Colonic mucosa (tissue), 4 donors: ENCODE measurements around the gene GNB1. TPM values are rescaled to one million over a fixed set of nuclear protein-coding genes. Genes with fewer than 3 reads are reported as not detected.
"Not testable (repeated sequence)": the region's sequence is repeated elsewhere in the genome, so short reads cannot be mapped to it uniquely, and the experiment has no call there.

Experiments used
- DNase-seq: peaks from one replicate; pipeline ENCODE4 v3.0.0-alpha.2; 2020
- H3K27ac ChIP-seq: fragments of 200-600 bp; one replicate; pipeline ENCODE4 v1.8.0; 2021
- H3K27me3 ChIP-seq: fragments of 200-600 bp; one replicate; pipeline ENCODE4 v1.8.0; 2021
- H3K36me3 ChIP-seq: fragments of 200-600 bp; one replicate; pipeline ENCODE4 v1.8.0; 2021
- H3K4me1 ChIP-seq: fragments of 200-600 bp; one replicate; pipeline ENCODE4 v1.8.0; 2021; ENCODE audit warnings: mild to moderate bottlenecking
- H3K4me3 ChIP-seq: fragments of 200-600 bp; one replicate; pipeline ENCODE4 v1.8.0; 2021
- H3K9ac ChIP-seq, 2 donors: one replicate each; pipeline ENCODE4 v1.7.0; 2013; ENCODE audit warnings: control low read depth in 2 of 2, low read depth in 2 of 2, low read length in 2 of 2
- H3K9me3 ChIP-seq: fragments of 200-600 bp; one replicate; pipeline ENCODE4 v1.8.0; 2021
- intact Hi-C: fragments of 100-400 bp; cut with DNase I; formaldehyde crosslinking; loops from one replicate; pipeline ENCODE4 v1.14.1; 2022
- total RNA-seq, 2 donors: library from RNA; stranded (reverse); fragmentation: NEBNext Ultra II Directional in 1 of 2; extraction: Animal tissue kit (Norgen Biotek cat#: 25700) in 1 of 2; gene quantifications; one replicate each; pipeline ENCODE4 v1.2.1, GENCODE V29; 2021
- TF ChIP-seq, protein P1 (sequence below): fragments of 200-600 bp; IDR thresholded peaks from one replicate; pipeline ENCODE4 v1.8.0; 2022; ENCODE audit warnings: antibody characterized with exemption, mild to moderate bottlenecking
- donor health status: healthy.
- donor health status: DM: no; HTN: no; CAD: no.
- donor health status: DM: no; HTN: no; CAD: no.

The GNB1 gene
- total RNA-seq, 2 donors from 2014 or later: 281 to 367 TPM

DNA sequence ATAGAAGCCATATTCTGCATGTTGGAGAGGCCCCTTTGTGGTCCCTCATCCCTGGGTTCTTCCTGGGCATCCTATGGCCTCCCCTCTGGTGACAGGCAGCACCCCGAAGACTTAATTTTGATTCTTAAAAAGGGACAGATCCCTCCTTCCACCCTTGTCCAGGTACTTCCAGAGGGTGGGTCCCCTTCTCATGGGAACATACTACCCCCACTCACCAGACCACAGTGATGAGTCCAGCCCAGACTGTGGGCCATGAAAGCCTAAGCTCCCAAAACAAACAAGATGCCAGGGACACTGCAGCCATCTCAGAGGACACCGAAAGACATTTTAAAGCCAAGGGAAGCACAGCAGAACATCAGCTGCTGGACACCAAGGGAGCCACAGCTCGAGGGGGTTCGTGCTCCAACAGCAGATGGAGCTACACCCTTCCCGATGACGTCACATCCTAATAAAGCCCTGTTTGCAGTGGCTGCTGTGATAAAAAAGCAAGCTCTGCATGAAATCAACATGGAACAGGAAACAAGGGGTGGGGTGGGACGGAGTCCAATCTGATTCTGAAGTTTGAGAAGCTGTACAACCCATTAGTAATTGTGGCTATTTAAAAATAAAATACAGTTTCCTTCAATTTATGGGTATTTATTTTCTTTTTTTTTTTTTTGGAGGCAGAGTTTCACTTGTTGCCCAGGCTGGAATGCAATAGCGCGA is 32.4 kb downstream of the GNB1 start:
- Histone ChIP-seq H3K4me1 (peaks cover 20% of the 10 kb centered on the region), H3K9me3 (no peaks in the 10 kb centered on the region), H3K36me3 (no peaks in the 10 kb centered on the region), H3K4me3 (no peak overlapping the region), H3K27me3 (no peaks in the 10 kb centered on the region), H3K27ac (peak overlapping the region; percentile 83), H3K9ac (peak overlapping the region; percentile 41 to 56)
- TF ChIP-seq, protein P1, sequence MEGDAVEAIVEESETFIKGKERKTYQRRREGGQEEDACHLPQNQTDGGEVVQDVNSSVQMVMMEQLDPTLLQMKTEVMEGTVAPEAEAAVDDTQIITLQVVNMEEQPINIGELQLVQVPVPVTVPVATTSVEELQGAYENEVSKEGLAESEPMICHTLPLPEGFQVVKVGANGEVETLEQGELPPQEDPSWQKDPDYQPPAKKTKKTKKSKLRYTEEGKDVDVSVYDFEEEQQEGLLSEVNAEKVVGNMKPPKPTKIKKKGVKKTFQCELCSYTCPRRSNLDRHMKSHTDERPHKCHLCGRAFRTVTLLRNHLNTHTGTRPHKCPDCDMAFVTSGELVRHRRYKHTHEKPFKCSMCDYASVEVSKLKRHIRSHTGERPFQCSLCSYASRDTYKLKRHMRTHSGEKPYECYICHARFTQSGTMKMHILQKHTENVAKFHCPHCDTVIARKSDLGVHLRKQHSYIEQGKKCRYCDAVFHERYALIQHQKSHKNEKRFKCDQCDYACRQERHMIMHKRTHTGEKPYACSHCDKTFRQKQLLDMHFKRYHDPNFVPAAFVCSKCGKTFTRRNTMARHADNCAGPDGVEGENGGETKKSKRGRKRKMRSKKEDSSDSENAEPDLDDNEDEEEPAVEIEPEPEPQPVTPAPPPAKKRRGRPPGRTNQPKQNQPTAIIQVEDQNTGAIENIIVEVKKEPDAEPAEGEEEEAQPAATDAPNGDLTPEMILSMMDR: peak; percentile 9
- peak; percentile 84 for DNase-seq
- intact Hi-C loops: loop anchor here (10.0 kb wide), 1 partner anchor 46 kb away; no protein-coding TSS in a partner anchor

DNA sequence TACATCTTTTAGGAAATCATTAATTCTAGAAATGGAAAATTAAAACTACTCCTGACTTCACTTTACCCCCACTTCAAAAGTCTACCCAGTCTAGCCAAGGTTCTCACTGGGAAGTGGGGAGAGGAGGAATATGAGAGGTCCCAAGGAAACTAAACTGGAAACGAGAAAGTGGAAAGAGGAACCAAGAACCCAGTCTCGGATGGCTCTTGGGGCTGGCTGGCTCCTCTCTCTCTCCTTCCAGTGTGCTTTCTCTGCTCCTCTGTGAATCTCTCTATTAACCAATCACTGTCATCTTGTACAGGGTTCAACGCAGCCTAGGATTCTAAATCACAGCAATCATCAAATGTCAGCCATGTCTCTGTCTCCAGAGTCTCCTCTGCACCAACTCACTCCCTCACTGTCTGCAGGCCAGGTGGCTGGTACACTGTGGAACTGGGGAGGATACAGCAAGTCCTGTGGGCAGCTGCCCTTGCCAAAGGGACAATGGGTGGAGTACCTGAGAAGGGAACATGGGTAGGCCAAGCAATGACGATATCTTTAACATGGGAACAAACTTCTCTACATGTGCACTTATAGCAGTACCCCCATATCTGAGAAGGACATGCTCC is 33.7 kb downstream of the GNB1 start:
- Histone ChIP-seq H3K4me3 (no peak overlapping the region), H3K9me3 (no peaks in the 10 kb centered on the region), H3K27ac (no peak overlapping the region), H3K4me1 (peaks cover 20% of the 10 kb centered on the region), H3K36me3 (no peaks in the 10 kb centered on the region), H3K9ac (peak overlapping the region in 1 of 2 donors; percentile 40), H3K27me3 (no peaks in the 10 kb centered on the region)
- DNase-seq: no peak
- intact Hi-C loops: loop anchor here (10.0 kb wide), 1 partner anchor 48 kb away; no protein-coding TSS in a partner anchor
- TF ChIP-seq, protein P1: no peak

DNA sequence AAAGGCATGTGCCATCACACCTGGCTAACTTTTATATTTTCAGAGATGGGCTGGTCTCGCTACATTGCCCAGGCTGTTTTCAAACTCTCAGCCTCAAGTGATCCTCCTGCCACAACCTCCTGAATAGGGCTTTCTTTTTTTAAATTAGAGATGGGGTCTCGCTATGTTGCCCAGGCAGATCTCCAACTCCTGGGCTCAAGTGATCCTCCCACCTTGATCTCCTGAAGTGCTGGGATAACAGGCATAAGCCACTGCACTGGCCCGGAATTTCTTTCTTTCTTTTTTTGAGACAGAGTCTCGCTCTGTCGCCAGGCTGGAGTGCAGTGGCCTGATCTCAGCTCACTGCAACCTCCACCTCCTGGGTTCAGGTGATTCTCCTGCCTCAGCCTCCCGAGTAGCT is 34.7 kb downstream of the GNB1 start:
- not testable (repeated sequence) for DNase-seq, H3K36me3 ChIP-seq, H3K27ac ChIP-seq, H3K9me3 ChIP-seq, H3K27me3 ChIP-seq, H3K4me3 ChIP-seq, H3K9ac ChIP-seq
- H3K4me1 ChIP-seq: peaks cover 19% of the 10 kb centered on the region
- intact Hi-C loops: loop anchor here (10.0 kb wide), 1 partner anchor 49 kb away; no protein-coding TSS in a partner anchor

DNA sequence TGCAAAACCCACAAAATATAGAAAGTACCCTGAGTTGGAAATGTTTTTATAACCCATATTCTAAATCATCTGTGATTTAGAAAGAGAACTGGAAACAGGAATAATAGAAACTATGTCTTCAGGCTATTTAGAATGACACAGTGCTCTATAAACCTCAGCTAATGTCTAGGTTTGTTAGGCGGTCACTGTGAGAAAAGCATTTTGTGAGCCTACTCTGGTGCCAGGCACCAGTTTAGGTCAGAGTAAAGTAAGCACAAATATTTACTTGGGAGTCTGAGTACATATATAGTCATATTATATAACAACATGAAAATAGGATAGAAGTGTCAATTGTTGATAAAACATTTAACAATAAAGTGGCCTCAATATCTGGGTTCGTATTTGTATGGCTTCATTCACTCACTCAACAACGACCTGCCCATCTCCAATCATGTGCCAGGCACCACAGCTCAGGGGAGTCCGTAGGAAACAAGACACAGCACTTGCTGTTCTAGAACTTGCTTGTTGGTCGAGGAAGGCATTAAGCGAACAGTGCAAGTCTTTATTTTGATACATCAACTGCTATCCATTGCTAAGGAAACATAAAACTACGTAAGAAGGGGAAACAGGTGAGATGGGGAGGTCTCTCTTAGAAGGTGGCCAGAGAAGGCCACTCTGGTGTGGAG is 37.2 kb downstream of the GNB1 start:
- no peak overlapping the region for H3K27ac ChIP-seq
- no peaks in the 10 kb centered on the region for H3K36me3 ChIP-seq
- DNase-seq: no peak
- TF ChIP-seq, protein P1: no peak
- H3K4me1 ChIP-seq: peaks cover 5% of the 10 kb centered on the region
- intact Hi-C loops: loop anchor here (10.0 kb wide), 1 partner anchor 51 kb away; no protein-coding TSS in a partner anchor
- no peak overlapping the region for H3K4me3 ChIP-seq
- H3K27me3 ChIP-seq: no peaks in the 10 kb centered on the region
- H3K9ac ChIP-seq: peak overlapping the region in 1 of 2 donors; percentile 12
- no peaks in the 10 kb centered on the region for H3K9me3 ChIP-seq

DNA sequence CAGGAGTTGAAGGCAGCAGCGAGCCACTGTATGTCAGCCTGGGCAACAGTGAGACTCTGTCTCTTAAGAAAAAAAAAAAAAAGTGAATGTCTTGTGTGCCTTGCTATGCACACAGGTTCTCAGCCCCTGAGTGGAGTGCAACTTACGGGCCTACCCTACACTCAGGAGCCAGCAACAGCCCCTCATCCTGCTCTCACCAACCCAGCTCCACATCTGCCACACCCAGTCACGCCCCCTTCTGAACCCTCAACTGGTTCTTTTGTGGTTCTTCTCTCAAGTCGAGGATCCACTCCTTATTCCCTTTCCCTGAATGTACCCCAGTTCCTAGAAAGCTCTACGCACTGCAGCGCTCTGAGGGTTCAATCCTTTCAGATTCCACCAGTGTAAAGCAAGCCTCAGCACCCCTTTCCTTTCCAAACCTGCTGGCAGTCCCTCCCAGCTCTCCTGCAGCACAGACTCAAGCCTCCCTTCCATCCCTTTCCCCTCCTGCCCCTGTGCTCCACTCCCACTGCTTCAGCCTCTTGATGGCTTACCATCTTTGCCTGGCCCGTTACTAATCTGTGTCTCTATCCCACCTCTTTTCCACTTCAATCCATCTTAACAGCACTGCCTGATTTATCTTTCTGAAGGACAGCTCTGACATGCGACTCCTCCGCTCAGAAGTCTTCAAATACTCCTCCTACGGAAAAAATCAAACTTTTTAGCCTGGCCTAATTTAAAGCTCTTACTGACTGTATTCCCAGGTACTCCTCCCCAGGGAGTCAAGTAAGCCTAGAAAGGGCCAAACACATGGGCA is 38.1 kb downstream of the GNB1 start:
- TF ChIP-seq, protein P1: no peak
- H3K27ac ChIP-seq: no peak overlapping the region
- no peaks in the 10 kb centered on the region for H3K27me3 ChIP-seq
- H3K9ac ChIP-seq: peak overlapping the region in 1 of 2 donors; percentile 12
- H3K9me3 ChIP-seq: no peaks in the 10 kb centered on the region
- DNase-seq: no peak
- H3K4me1 ChIP-seq: no peaks in the 10 kb centered on the region
- H3K4me3 ChIP-seq: no peak overlapping the region
- no peaks in the 10 kb centered on the region for H3K36me3 ChIP-seq
- intact Hi-C loops: loop anchor here (10.0 kb wide), 1 partner anchor 52 kb away; no protein-coding TSS in a partner anchor
